HG02938 (cell line): Measurements from ENCODE around the gene FANCM.
A peak's percentile ranks its signal among the peaks of the same experiment; 100 is the strongest.

ENCODE experiments used
- ATAC-seq: cut with Tn5 transposase; IDR thresholded peaks from one replicate; pipeline ENCODE4 v1.9.1; 2021; ENCODE audit warnings: mild to moderate bottlenecking, moderate library complexity; ENCODE audit not compliant: unreplicated experiment

FANCM gene

GRCh38 chr14:45227566-45227965 lies 91.8 kb downstream of the FANCM start:
- no peak for ATAC-seq

GRCh38 chr14:45238988-45239387 lies 103.3 kb downstream of the FANCM start:
- ATAC-seq: no peak

GRCh38 chr14:45242706-45243105 lies 107.0 kb downstream of the FANCM start:
- no peak for ATAC-seq

GRCh38 chr14:45246151-45246550 lies 110.4 kb downstream of the FANCM start:
- no peak for ATAC-seq

GRCh38 chr14:45246691-45247090 lies 111.0 kb downstream of the FANCM start:
- peak; percentile 36 for ATAC-seq

- no peak for ATAC-seq
These were observed 111.7 kb downstream of the FANCM start for GRCh38 chr14:45247427-45247826.

- no peak for ATAC-seq
These were observed 114.3 kb downstream of the FANCM start for GRCh38 chr14:45249856-45250575.
